Natural killer cell (primary cell): ENCODE results near the gene CLBA1. TPM values are rescaled to one million over a fixed set of nuclear protein-coding genes. Genes with fewer than 3 reads are reported as not detected.
"Not testable (repeated sequence)": the region's sequence is repeated elsewhere in the genome, so short reads cannot be mapped to it uniquely, and the experiment has no call there.

Source experiments
- ATAC-seq, 3 donors: fragments of 150-1000 bp in 2 of 3; fragments of 200-7000 bp in 1 of 3; cut with Tn5 transposase; 1 replicate in 1 of 3; 2 replicates in 2 of 3; pipeline ENCODE4 v1.10.0; 2021; ENCODE audit warnings: mild to moderate bottlenecking in 2 of 3, moderate library complexity in 2 of 3
- DNase-seq, 2 donors: peaks; one replicate each; pipeline versions ENCODE4 v3.0.0 to v3.0.0-alpha.2; 2013 to 2021; ENCODE audit warnings: mixed read lengths in 1 of 2
- H3K27ac ChIP-seq: one replicate; pipeline ENCODE4 v1.5.1; 2013; ENCODE audit warnings: mild to moderate bottlenecking, low read length
- H3K27me3 ChIP-seq: one replicate; pipeline ENCODE4 v1.6.1; 2013; ENCODE audit warnings: low read length; ENCODE audit not compliant: control insufficient read depth, insufficient read depth
- H3K36me3 ChIP-seq: one replicate; pipeline ENCODE4 v1.6.1; 2013; ENCODE audit warnings: low read length; ENCODE audit not compliant: control insufficient read depth, insufficient read depth
- H3K4me1 ChIP-seq: one replicate; pipeline ENCODE4 v1.6.1; 2013; ENCODE audit warnings: low read length; ENCODE audit not compliant: control insufficient read depth, insufficient read depth
- H3K4me3 ChIP-seq: one replicate; pipeline ENCODE4 v1.5.1; 2013; ENCODE audit warnings: low read length
- H3K9me3 ChIP-seq: one replicate; pipeline ENCODE4 v1.6.1; 2013; ENCODE audit warnings: low read length; ENCODE audit not compliant: control insufficient read depth, insufficient read depth
- H3K27ac Mint-ChIP-seq, 2 donors: one replicate each; pipeline ENCODE4 v1.8.0; 2022; ENCODE audit warnings: mild to moderate bottlenecking in 2 of 2, mixed read lengths in 2 of 2, moderate library complexity in 1 of 2
- H3K27me3 Mint-ChIP-seq, 2 donors: one replicate each; pipeline ENCODE4 v1.8.0; 2022; ENCODE audit warnings: low read depth in 2 of 2, mixed read lengths in 2 of 2
- H3K36me3 Mint-ChIP-seq: one replicate; pipeline ENCODE4 v1.8.0; 2022; ENCODE audit warnings: mixed read lengths
- H3K4me1 Mint-ChIP-seq, 2 donors: one replicate each; pipeline ENCODE4 v1.8.0; 2022; ENCODE audit warnings: mixed read lengths in 2 of 2
- H3K4me3 Mint-ChIP-seq: one replicate; pipeline ENCODE4 v1.8.0; 2022; ENCODE audit warnings: mild to moderate bottlenecking, moderate library complexity, mixed read lengths
- H3K9me3 Mint-ChIP-seq, 2 donors: one replicate each; pipeline ENCODE4 v1.8.0; 2022; ENCODE audit warnings: mixed read lengths in 2 of 2
- WGBS: methylation state at CpG from one replicate; pipeline ENCODE4 v1.1.7; 2013; ENCODE audit warnings: missing lambda C conversion rate; ENCODE audit not compliant: insufficient coverage; 5-methylcytosine and 5-hydroxymethylcytosine counted together
- intact Hi-C: fragments of 100-400 bp; cut with micrococcal nuclease; formaldehyde crosslinking; loops from one replicate; pipeline ENCODE4 v1.14.2; 2022
- total RNA-seq, 4 donors: library from RNA; stranded (reverse); fragments of 120-200 nt in 1 of 4; gene quantifications; one replicate each; pipeline versions ENCODE4 v1.2.3 to v1.2.4, GENCODE V29; 2013 to 2022
- TF ChIP-seq, protein P1 (sequence below): fragments of 200-600 bp; IDR thresholded peaks from one replicate; pipeline ENCODE4 v1.8.0; 2022; ENCODE audit warnings: antibody characterized with exemption

The CLBA1 gene
- total RNA-seq, 3 donors from 2014 or later (not counting 1 experiment from before 2014, with no cell fraction given) = 1.2 to 1.8 (median 1.3) TPM

DNA sequence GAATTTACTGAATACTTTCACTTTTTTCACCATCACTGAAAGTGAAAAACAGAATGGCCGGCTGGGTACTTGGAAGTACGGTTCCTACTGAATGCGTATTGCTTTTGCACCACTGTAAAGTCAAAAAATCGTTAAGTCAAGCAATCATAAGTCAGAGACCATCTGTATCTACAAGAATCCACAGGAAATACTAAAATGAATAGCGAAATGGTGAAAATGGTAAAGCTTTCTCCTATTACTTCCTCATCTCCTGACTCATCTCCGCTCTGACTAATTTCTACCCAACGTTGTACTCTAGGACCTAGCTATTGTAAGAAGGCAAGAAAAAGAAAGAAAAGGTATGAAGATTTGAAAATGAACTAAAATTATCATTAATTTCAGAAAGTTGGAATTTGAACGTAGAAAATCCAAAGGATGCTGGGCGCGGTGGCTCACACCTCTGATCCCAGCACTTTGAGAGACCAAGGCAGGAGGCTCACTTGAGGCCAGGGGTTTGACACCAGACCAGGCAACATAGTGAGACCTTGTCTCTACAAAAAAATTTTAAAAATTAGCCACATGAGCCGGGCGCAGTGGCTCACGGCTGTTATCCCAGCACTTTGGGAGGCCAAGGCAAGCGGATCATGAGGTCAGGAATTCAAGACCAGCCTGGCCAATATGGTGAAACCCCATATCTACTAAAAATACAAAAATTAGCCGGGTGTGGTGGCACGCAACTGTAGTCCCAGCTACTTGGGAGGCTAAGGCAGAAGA, 40.6 kb downstream of the CLBA1 start:
- no peak for DNase-seq
- no peaks in the 10 kb centered on the region for H3K9me3 Mint-ChIP-seq
- H3K36me3 ChIP-seq = no peaks in the 10 kb centered on the region
- H3K4me3 Mint-ChIP-seq = no peak overlapping the region
- no peak for ATAC-seq
- H3K36me3 Mint-ChIP-seq = no peaks in the 10 kb centered on the region
- TF ChIP-seq, protein P1, sequence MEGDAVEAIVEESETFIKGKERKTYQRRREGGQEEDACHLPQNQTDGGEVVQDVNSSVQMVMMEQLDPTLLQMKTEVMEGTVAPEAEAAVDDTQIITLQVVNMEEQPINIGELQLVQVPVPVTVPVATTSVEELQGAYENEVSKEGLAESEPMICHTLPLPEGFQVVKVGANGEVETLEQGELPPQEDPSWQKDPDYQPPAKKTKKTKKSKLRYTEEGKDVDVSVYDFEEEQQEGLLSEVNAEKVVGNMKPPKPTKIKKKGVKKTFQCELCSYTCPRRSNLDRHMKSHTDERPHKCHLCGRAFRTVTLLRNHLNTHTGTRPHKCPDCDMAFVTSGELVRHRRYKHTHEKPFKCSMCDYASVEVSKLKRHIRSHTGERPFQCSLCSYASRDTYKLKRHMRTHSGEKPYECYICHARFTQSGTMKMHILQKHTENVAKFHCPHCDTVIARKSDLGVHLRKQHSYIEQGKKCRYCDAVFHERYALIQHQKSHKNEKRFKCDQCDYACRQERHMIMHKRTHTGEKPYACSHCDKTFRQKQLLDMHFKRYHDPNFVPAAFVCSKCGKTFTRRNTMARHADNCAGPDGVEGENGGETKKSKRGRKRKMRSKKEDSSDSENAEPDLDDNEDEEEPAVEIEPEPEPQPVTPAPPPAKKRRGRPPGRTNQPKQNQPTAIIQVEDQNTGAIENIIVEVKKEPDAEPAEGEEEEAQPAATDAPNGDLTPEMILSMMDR = no peak
- peaks cover 24% of the 10 kb centered on the region for H3K4me1 ChIP-seq
- H3K27ac ChIP-seq = peak overlapping the region; percentile 30
- H3K4me3 ChIP-seq = no peak overlapping the region
- H3K27ac Mint-ChIP-seq = no peak overlapping the region
- no peaks in the 10 kb centered on the region for H3K27me3 Mint-ChIP-seq
- WGBS = 80% methylated on average over 12 of the region's 16 CpGs
- no peaks in the 10 kb centered on the region for H3K9me3 ChIP-seq
- no peaks in the 10 kb centered on the region for H3K27me3 ChIP-seq
- H3K4me1 Mint-ChIP-seq = peaks cover 12% of the 10 kb centered on the region in 2 donors
- intact Hi-C loops = no loop called here

DNA sequence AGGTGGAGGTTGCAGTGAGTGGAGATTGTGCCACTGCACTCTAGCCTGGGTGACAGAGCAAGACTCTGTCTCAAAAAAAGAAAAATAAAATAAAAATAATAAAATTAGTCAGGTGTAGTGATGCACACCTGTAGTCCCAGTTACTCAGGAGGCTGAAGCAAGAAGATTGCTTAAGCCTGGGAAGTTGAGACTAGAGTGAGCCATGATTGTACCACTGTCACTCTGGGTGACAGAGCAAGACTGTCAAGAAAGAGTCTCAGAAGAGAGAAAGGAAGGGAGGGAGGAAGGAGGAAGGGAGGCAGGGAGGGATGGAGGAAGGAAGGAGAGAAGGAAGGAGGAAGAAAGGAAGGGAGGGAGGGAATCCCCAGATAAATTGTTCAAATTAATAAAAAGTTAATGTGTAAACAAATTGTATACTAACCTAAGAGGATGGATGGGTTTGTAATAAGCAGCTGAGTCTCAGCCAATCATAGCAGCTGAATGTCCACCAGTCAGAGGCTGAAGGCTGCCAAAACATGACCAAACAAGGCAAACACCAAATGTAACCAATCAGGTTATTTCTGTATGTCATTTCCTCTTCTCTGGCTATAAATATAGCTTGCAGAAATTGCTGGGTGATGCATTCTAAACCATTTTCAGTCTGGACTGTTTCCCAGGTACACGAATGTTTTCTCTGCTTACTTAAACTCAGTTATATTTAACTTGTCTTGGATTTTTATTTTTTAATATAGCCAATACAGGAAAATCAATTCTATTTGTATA, 41.4 kb downstream of the CLBA1 start:
- peaks cover 17% of the 10 kb centered on the region for H3K4me1 ChIP-seq
- ATAC-seq = no peak
- DNase-seq = no peak
- H3K27ac Mint-ChIP-seq = no peak overlapping the region
- peaks cover 4 to 5% of the 10 kb centered on the region in 2 donors for H3K4me1 Mint-ChIP-seq
- no CpG with 5 or more reads among the region's 1 CpG for WGBS
- no peaks in the 10 kb centered on the region for H3K27me3 ChIP-seq
- H3K4me3 Mint-ChIP-seq = no peak overlapping the region
- H3K36me3 ChIP-seq = no peaks in the 10 kb centered on the region
- TF ChIP-seq, protein P1 = no peak
- no peak overlapping the region for H3K4me3 ChIP-seq
- no peak overlapping the region for H3K27ac ChIP-seq
- no peaks in the 10 kb centered on the region for H3K27me3 Mint-ChIP-seq
- H3K9me3 ChIP-seq = no peaks in the 10 kb centered on the region
- H3K9me3 Mint-ChIP-seq = no peaks in the 10 kb centered on the region
- no peaks in the 10 kb centered on the region for H3K36me3 Mint-ChIP-seq
- intact Hi-C loops = no loop called here

DNA sequence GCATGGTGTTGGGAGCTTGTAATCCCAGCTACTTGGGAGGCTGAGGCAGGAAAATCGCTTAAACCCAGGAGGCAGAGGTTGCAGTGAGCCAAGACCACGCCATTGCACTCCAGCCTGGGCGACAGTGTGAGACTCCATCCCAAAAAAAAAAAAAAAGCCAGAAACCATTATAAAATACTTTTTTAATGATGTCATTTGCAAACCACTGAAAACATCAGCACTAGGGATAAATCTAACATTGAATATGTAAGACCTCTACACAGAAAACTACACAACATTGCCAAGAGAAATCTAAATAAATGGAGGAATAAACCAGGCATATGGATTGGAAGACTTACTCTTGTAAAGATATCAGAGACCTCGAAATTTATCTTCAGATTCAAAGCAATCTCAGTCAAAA, 42.1 kb downstream of the CLBA1 start:
- H3K27me3 ChIP-seq, DNase-seq, H3K4me3 ChIP-seq, H3K27ac Mint-ChIP-seq, ATAC-seq, H3K36me3 ChIP-seq, H3K9me3 ChIP-seq, H3K27ac ChIP-seq, H3K9me3 Mint-ChIP-seq, intact Hi-C loops, H3K27me3 Mint-ChIP-seq, H3K4me3 Mint-ChIP-seq, H3K36me3 Mint-ChIP-seq: not testable (repeated sequence)
- 93% methylated on average over 4 of the region's 4 CpGs for WGBS
- peaks cover 14% of the 10 kb centered on the region for H3K4me1 ChIP-seq
- peaks cover 8 to 10% of the 10 kb centered on the region in 2 donors for H3K4me1 Mint-ChIP-seq

DNA sequence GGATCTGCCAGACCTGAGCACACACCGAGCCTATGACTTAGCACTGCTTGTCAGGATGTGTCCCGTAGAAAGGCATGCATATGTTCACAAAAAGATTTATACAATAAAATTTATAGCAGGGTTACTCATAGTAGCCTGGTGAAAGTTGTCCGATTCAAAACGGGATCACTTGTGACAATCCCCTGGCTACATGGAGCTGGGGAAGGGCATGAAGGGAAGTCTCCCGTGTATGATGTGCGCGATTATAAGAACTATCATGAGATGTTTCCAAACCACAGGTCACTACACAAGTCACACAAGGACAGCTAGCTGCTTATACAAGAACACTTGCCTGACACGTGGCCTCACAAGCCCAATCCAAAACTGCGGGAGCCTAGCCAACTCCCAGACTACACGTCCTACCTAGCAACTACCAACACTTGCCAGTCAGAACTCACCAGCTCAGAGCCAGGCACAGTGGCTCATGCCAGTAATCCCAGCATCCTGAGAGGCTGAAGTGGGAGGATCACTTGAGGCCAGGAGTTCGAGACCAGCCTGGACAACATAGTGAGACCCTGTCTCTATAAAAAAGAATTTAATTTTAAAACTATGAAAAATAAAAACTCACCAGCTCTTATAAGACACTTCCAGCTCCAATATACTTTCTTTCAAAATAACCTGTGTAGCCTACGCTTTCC, 42.8 kb downstream of the CLBA1 start:
- Histone ChIP-seq H3K27ac (no peak overlapping the region), H3K4me1 (peaks cover 17% of the 10 kb centered on the region), H3K27me3 (no peaks in the 10 kb centered on the region), H3K36me3 (no peaks in the 10 kb centered on the region), H3K9me3 (no peaks in the 10 kb centered on the region), H3K4me3 (no peak overlapping the region)
- Mint-ChIP-seq H3K4me3 (no peak overlapping the region), H3K27ac (no peak overlapping the region), H3K27me3 (no peaks in the 10 kb centered on the region), H3K36me3 (no peaks in the 10 kb centered on the region), H3K4me1 (peaks cover 12 to 13% of the 10 kb centered on the region in 2 donors), H3K9me3 (no peaks in the 10 kb centered on the region)
- DNase-seq (no peak), ATAC-seq (no peak)
- intact Hi-C loops = no loop called here
- TF ChIP-seq, protein P1 = no peak
- 98% methylated on average over 11 of the region's 12 CpGs for WGBS
